Spinal cord (tissue), 10 donors: ENCODE results near the gene COL20A1. TPM values are rescaled to one million over a fixed set of nuclear protein-coding genes. Genes with fewer than 3 reads are reported as not detected.
A peak's percentile ranks its signal among the peaks of the same experiment; 100 is the strongest.

Experiments
- DNase-seq, 6 donors: peaks; one replicate each; pipeline versions ENCODE4 v3.0.0 to v3.0.0-alpha.2; 2013 to 2015; ENCODE audit warnings: low spot score in 6 of 6, low read depth in 4 of 6
- H3K27ac ChIP-seq: one replicate; pipeline ENCODE4 v1.5.1; 2013; ENCODE audit warnings: low read depth, low read length, control low read depth
- H3K27me3 ChIP-seq: one replicate; pipeline ENCODE4 v1.6.1; 2013; ENCODE audit warnings: low read length; ENCODE audit not compliant: control insufficient read depth, insufficient read depth
- H3K36me3 ChIP-seq: one replicate; pipeline ENCODE4 v1.6.1; 2013; ENCODE audit warnings: low read length; ENCODE audit not compliant: control insufficient read depth, insufficient read depth
- H3K4me1 ChIP-seq: one replicate; pipeline ENCODE4 v1.6.1; 2013; ENCODE audit warnings: low read length; ENCODE audit not compliant: control insufficient read depth, insufficient read depth
- H3K4me3 ChIP-seq: one replicate; pipeline ENCODE4 v1.5.1; 2013; ENCODE audit warnings: low read depth, low read length, control low read depth
- H3K9me3 ChIP-seq: one replicate; pipeline ENCODE4 v1.6.1; 2013; ENCODE audit warnings: low read length; ENCODE audit not compliant: control insufficient read depth, insufficient read depth
- WGBS: methylation state at CpG from one replicate; pipeline ENCODE4 v1.1.5; 2013; ENCODE audit warnings: missing lambda C conversion rate; ENCODE audit not compliant: insufficient coverage; 5-methylcytosine and 5-hydroxymethylcytosine counted together
- polyA plus RNA-seq, 2 donors: library from polyadenylated mRNA; unstranded; fragments of 120-200 nt; gene quantifications; one replicate each; pipeline ENCODE4 v1.2.1, GENCODE V29; 2013; ENCODE audit not compliant: insufficient read length in 2 of 2
- total RNA-seq, 2 donors: library from RNA; depleted of rRNA in 1 of 2; stranded (reverse); fragments of 120-200 nt in 1 of 2; fragments of >200 nt in 1 of 2; gene quantifications; one replicate each; pipeline versions ENCODE4 v1.2.3 to v1.2.4, GENCODE V29; 2013 to 2014
- donor health status: healthy.

COL20A1 gene
- total and polyA plus RNA-seq, 4 donors, result 10.3 to 50.9 (median 32.2) TPM

DNA sequence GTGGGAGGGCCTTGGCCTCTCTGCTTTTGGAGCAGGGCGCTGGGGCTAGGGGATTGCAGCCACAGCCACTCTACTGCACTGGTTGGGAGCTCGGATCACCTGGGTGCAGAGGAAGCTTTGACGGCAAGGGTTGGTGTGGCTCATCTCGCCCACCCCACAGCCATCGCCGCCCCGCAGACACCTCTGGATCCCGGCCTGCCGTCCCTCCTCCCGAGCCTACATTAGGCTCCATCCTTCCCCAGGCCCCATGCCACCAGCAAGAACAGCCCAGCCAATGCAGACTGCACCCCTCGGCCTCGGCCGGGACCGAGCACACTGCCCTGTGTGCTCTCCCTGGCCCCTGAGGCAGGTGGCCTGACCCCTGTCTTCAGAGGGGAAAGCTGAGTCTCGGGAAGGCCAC, 32.5 kb upstream of the COL20A1 start:
- DNase-seq, result no peak
- Histone ChIP-seq H3K4me1 (peaks cover 92% of the 10 kb centered on the region), H3K9me3 (no peaks in the 10 kb centered on the region), H3K27me3 (no peaks in the 10 kb centered on the region), H3K27ac (peak overlapping the region; percentile 77), H3K4me3 (no peak overlapping the region), H3K36me3 (peaks cover 15% of the 10 kb centered on the region)
- 83% methylated on average over 15 of the region's 15 CpGs for WGBS

DNA sequence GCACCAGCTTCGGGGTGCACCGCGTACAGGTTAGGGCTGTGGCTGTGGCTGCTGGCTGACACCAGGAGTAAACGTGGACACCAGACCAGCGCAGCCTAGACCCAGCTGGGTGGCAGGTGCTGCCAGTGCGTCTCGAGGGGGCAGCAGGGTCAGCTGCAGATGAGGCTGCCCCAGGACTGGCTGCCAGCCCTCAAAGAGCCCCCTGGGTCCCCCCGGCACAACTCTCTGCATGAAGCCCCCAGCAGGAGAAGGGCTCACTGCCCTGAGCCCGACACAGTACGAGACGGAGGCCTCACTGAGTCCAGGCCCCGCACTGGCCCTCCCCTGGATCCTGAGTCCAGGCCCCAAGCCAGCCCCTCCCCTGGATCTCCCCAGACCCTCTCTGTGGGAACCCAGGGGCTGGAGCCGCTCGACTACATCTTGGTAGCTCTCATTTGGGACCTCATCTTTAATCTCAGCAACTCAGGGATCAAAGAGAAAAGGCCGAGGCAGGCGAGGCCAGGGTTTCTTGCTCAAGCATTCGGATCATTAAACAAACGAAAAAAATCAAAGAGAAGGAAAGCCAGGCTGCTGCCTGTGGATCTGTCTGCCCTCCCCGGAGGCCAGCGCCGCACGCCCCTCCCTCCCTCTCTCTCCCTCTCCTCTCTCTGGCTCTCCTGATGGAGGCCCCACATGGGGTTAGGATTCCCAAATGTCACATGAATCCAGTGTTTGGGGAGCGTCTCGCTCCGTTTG, 31.8 kb upstream of the COL20A1 start:
- peak in 2 of 6 donors; percentile 71 to 72 for DNase-seq
- no peaks in the 10 kb centered on the region for H3K9me3 ChIP-seq

DNA sequence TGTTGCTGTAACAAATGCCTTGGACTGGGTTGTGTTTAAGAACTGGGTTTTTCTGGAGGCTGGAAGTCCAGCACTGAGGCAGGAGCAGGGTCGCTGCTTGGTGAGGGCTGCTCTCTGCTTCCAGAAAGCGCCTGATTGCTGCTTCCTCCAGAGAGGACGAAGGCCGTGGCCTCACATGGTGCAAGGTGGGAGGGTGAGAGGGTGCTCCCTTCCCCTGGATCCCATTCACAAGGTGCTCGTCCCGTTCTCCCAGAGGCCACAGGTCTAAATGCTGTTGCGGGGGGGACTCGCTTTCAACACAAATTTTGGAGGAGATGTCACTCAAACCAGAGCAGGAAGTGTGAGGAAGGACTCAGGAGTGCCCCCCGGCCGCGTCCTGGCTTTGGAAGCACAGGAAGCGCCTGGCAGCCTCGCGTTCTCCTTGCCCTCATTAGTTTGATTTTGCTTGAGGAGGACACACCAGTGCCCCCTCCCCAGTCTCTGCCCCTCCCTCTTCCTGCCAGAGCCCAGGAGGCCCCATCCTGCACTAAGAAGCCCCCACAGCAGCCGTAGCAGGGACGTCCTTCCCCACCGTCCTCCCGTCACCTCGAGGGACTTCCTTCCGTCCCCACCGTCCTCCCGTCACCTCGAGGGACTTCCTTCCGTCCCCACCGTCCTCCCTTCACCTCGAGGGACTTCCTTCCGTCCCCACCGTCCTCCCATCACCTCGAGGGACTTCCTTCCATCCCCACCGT, 31.0 kb upstream of the COL20A1 start:
- Histone ChIP-seq H3K27me3 (no peaks in the 10 kb centered on the region), H3K4me1 (peaks cover 80% of the 10 kb centered on the region), H3K36me3 (peaks cover 5% of the 10 kb centered on the region), H3K27ac (peak overlapping the region; percentile 77), H3K9me3 (no peaks in the 10 kb centered on the region), H3K4me3 (no peak overlapping the region)
- no peak for DNase-seq
- 55% methylated on average over 26 of the region's 30 CpGs for WGBS

More for the DNA sequence above, 31.8 kb upstream of the COL20A1 start:
- no peak overlapping the region for H3K4me3 ChIP-seq
- H3K27me3 ChIP-seq, result no peaks in the 10 kb centered on the region
- peaks cover 12% of the 10 kb centered on the region for H3K36me3 ChIP-seq
- 20% methylated on average over 24 of the region's 25 CpGs for WGBS
- peaks cover 87% of the 10 kb centered on the region for H3K4me1 ChIP-seq
- H3K27ac ChIP-seq, result peak overlapping the region; percentile 77

DNA sequence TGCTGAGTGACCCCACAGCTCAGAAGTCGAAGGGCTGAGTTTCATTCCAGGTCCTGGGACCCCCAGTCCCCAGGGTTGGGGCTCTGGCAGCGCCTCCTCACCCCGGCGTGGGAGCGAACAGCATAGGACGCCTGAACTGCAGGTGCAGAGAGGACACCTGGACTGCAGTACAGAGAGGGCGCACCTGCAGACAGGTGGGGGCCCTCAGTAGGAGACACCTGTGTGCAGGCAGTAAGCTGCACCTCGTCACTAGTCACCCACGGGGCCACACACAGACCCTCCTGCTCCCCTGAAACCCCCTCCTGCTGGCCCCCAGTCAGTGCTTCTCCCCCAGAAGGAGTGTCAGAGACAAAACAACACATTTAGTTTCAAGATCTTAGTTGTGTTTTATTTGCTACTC, 30.1 kb upstream of the COL20A1 start:
- WGBS, result 89% methylated on average over 9 of the region's 9 CpGs
- DNase-seq, result no peak
- H3K36me3 ChIP-seq, result peaks cover 5% of the 10 kb centered on the region
- no peak overlapping the region for H3K27ac ChIP-seq
- H3K4me1 ChIP-seq, result peaks cover 76% of the 10 kb centered on the region
- no peaks in the 10 kb centered on the region for H3K9me3 ChIP-seq
- H3K27me3 ChIP-seq, result no peaks in the 10 kb centered on the region
- H3K4me3 ChIP-seq, result no peak overlapping the region

DNA sequence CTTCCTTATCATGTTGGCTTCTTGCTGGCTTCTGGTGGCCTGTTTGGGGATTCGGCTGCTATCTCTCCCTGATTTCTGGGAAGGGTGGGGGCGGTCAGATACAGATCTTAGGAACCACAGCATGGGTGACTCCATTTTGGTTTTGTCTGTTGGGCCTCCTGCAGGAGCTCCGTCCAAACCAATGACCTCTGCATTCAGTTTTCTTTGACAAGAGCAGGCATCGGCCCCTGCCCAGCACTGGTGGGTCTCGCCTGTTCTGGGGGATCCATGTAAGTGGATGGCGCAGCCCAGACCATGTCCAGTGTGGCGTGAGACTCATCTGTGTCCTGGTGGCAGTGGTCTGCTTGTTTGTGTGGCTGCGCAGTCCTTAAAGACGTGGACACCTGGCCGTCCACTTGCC, 29.0 kb upstream of the COL20A1 start:
- H3K27ac ChIP-seq, result no peak overlapping the region
- peaks cover 76% of the 10 kb centered on the region for H3K4me1 ChIP-seq
- no peaks in the 10 kb centered on the region for H3K9me3 ChIP-seq
- peaks cover 5% of the 10 kb centered on the region for H3K36me3 ChIP-seq
- WGBS, result 80% methylated on average over 10 of the region's 10 CpGs
- no peak for DNase-seq
- no peaks in the 10 kb centered on the region for H3K27me3 ChIP-seq
- H3K4me3 ChIP-seq, result no peak overlapping the region

DNA sequence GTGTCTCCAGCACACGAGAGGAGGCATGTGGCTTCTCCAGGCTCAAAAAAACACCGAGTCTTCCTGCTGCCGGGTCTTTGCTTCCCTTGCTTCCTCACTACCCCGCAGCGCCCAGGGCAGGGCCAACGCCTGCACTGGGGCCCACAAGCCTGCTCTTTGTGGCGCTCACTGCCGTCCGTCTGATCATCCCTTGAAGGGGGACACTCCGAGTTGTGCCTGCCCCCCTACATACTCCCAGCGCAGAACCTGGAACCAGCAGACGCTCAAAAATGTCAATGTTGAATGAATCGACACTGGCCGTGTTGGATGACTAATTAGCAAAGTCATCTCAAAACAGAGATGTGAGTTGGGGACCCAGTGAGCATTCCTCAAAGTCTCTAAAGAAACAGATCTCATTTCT, 28.5 kb upstream of the COL20A1 start:
- peaks cover 11% of the 10 kb centered on the region for H3K36me3 ChIP-seq
- no peaks in the 10 kb centered on the region for H3K9me3 ChIP-seq
- peak overlapping the region; percentile 52 for H3K27ac ChIP-seq
- H3K27me3 ChIP-seq, result no peaks in the 10 kb centered on the region
- peaks cover 76% of the 10 kb centered on the region for H3K4me1 ChIP-seq
- WGBS, result 31% methylated on average over 13 of the region's 14 CpGs
- peak in 2 of 6 donors; percentile 41 to 60 for DNase-seq
- H3K4me3 ChIP-seq, result no peak overlapping the region

DNA sequence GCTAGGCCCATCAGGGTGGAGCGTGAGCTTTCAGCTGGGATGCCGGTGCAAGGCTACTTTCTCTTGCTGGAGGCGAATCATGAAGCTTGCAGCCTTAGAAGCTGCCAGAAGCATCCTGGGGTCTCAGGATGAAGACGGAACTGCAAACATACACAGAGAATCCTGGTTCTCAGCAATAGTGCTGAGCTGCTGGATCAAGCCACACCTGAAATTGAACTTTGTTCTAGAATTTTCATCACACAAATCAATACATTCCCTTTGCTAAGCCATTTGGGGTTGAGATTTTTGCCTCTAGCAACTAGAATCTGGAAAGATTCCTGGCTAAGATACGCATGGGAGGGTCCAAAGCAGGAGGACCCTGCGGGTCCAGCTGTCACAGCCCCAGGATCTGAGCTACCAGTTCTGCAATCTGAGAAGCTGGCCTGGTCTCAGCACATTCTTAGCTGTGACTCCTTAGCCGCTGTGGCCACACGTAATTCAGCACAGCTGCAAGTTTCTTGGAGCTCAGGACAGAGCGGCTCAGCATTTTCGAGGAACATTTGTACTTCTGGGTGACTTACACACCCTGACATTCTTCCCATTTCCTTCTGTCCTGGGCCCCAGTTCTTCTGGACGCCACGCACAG, 27.0 kb upstream of the COL20A1 start:
- Histone ChIP-seq H3K36me3 (peaks cover 17% of the 10 kb centered on the region), H3K4me1 (peaks cover 63% of the 10 kb centered on the region), H3K4me3 (no peak overlapping the region), H3K27ac (no peak overlapping the region), H3K27me3 (no peaks in the 10 kb centered on the region), H3K9me3 (no peaks in the 10 kb centered on the region)
- 75% methylated on average over 12 of the region's 12 CpGs for WGBS
- no peak for DNase-seq

DNA sequence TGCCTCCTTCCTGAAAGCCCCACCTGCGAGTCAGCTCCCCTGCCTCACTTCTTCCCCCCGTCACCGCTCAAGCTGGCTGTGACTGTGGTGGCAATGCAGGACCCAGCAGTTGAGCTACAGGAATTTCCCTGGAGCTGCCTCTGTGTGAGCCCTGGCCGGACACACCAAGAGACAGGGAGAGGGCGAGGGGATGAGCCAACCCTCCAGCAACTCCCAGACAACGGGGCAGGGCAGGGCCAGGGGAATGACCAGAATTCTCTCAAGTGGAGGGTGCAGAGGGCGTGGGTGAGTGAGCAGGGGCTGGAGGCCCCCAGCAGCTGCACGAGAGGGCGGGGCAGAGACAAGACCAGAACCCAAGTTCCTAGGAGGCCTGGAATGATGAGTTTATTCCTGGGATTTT, 25.3 kb upstream of the COL20A1 start:
- DNase-seq, result no peak
- Histone ChIP-seq H3K27me3 (no peaks in the 10 kb centered on the region), H3K27ac (no peak overlapping the region), H3K4me3 (no peak overlapping the region), H3K9me3 (no peaks in the 10 kb centered on the region), H3K36me3 (peaks cover 17% of the 10 kb centered on the region), H3K4me1 (peaks cover 49% of the 10 kb centered on the region)
- 69% methylated on average over 6 of the region's 9 CpGs for WGBS

DNA sequence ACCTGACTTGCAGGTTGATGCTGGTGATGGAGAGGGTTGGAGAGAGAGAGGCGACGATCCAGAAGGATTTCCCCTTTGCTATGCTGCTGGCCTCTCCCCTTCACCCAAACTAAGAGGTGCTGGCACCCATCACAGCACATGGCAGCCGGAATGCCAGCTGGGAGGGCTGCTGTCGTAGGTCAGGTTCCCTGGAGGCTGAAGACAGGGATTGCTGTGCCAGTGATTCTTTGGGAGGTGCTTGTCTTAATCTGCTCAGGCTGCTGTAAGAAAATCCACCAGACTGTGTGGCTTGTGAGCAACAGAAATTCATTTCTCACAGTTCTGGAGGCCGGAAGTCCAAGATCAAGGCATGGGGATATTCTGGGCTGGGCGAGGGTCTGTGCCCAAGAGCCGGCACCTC, 24.7 kb upstream of the COL20A1 start:
- DNase-seq, result no peak
- Histone ChIP-seq H3K9me3 (no peaks in the 10 kb centered on the region), H3K4me1 (peaks cover 48% of the 10 kb centered on the region), H3K27me3 (no peaks in the 10 kb centered on the region), H3K4me3 (no peak overlapping the region), H3K36me3 (peaks cover 17% of the 10 kb centered on the region), H3K27ac (no peak overlapping the region)
- WGBS, result 55% methylated on average over 5 of the region's 7 CpGs
